ENCODE results near the gene RHOC. TPM values are rescaled to one million over a fixed set of nuclear protein-coding genes. Genes with fewer than 3 reads are reported as not detected.

Gene RHOC
- total and polyA plus RNA-seq, 2 experiments from 2014 or later, result 65.4 to 76.7 TPM

DNA sequence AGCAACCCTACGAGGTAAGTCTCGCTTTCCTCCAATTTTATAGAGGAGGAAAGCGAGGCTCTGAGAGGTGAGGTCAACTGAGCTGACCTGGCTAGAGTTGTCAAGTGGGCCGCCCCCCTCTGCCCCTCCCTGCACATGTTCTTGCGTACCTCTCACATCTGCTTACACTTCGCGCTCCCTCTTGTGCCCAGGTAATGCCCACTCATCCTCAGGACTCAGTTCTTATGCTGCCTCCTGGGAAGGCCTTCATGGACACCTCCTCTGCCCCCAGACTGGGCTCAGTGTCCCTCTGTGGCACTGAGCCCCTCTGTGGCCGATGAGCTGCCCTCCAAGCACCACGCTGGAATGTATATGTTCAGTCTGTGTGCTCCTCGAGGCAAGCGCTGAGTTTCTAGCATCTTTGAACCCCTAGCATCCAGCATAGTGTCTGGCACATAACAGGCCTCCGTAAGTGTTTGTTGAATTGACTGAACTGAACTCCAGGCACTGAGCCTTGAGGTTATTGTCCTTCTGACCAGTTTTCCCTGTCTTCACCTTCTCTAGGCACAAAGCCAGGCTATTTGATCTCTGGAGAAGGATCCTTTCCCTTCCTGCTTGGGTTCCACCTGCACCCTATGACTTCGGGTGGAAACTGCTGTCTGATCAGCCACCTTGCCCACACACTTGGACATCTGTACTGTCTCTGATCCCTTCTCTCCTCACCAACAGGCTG is 19.0 kb downstream of the RHOC start (continued):
- no peak for TF ChIP-seq POLR2AphosphoS5 (IDR thresholded peaks at IDR 0.05; ENCODE audit: low read depth)
- no peak for TF ChIP-seq EZH2phosphoT487 (IDR thresholded peaks at IDR 0.05; ENCODE audit: unreplicated experiment)
- TF ChIP-seq ZNF114 (CRISPR knock-in tag; IDR thresholded peaks at IDR 0.05), result no peak
- TF ChIP-seq ZNF331 (CRISPR knock-in tag; IDR thresholded peaks at IDR 0.05; ENCODE audit: low read depth), result no peak
- no peak for TF ChIP-seq EZH2 (IDR thresholded peaks at IDR 0.05; ENCODE audit: low read depth, unreplicated experiment)
- TF ChIP-seq, protein P1, sequence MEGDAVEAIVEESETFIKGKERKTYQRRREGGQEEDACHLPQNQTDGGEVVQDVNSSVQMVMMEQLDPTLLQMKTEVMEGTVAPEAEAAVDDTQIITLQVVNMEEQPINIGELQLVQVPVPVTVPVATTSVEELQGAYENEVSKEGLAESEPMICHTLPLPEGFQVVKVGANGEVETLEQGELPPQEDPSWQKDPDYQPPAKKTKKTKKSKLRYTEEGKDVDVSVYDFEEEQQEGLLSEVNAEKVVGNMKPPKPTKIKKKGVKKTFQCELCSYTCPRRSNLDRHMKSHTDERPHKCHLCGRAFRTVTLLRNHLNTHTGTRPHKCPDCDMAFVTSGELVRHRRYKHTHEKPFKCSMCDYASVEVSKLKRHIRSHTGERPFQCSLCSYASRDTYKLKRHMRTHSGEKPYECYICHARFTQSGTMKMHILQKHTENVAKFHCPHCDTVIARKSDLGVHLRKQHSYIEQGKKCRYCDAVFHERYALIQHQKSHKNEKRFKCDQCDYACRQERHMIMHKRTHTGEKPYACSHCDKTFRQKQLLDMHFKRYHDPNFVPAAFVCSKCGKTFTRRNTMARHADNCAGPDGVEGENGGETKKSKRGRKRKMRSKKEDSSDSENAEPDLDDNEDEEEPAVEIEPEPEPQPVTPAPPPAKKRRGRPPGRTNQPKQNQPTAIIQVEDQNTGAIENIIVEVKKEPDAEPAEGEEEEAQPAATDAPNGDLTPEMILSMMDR (conservative IDR thresholded peaks at IDR 0.05; ENCODE audit: low read depth in 2 of 2), result no peak

DNA sequence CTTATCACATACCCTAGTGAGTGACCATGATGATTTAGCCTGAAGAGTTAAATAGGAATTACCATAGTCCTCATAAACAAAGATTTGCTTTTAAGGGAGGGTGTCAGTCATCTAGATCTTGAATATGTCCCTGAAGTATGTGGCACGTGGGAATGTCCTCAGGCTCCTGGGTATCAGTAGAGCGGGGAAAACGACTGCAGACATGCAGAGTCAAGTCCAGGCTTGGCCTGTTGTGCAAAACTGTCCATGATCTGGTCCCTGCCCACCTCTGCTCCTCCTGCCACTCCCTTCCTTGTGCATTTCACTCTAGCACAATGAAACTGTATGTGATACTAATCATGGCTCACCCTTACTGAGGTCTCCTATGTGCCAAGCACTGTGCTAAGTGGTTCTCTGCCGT is 19.6 kb downstream of the RHOC start:
- no peaks in the 10 kb centered on the region; the same call in 1 of the 2 replicates for H3K36me3 ChIP-seq (ENCODE audit: insufficient read depth)
- no peaks in the 10 kb centered on the region for H3K27me3 ChIP-seq (ENCODE audit: insufficient read depth)
- H3K36me3 Mint-ChIP-seq (ENCODE audit: low read depth), result peaks cover 19% of the 10 kb centered on the region
- no peaks in the 10 kb centered on the region for H3K9me2 ChIP-seq (ENCODE audit: insufficient read depth)
- ATAC-seq (no peak), DNase-seq (ENCODE audit: low spot score) (no peak)
- peaks cover 26% of the 10 kb centered on the region for H3K4me1 Mint-ChIP-seq
- no peak overlapping the region for H3K27ac ChIP-seq (ENCODE audit: low read depth)
- TF ChIP-seq NANOG (IDR thresholded peaks at IDR 0.05; ENCODE audit: borderline replicate concordance) (no peak), EZH2 (IDR thresholded peaks at IDR 0.05; ENCODE audit: low read depth, unreplicated experiment) (no peak), STAT1 (IDR thresholded peaks at IDR 0.05; ENCODE audit: unreplicated experiment) (no peak), CREB1 (CRISPR knock-in tag; IDR thresholded peaks at IDR 0.05; ENCODE audit: low read depth) (no peak)
- TF ChIP-seq, protein P1 (conservative IDR thresholded peaks at IDR 0.05; ENCODE audit: low read depth in 2 of 2), result no peak
- H3K4me3 Mint-ChIP-seq, result no peak overlapping the region
- H3K4me2 ChIP-seq, result no peak overlapping the region
- peaks cover 2% of the 10 kb centered on the region for H3K27me3 Mint-ChIP-seq (ENCODE audit: insufficient read depth, low read depth, poor library complexity)
- no peak overlapping the region for H2AFZ ChIP-seq
- H3K79me2 ChIP-seq (replicated peaks; ENCODE audit: insufficient read depth), result peaks cover 9% of the 10 kb centered on the region
- H3K4me3 ChIP-seq, result no peak overlapping the region
- H3K27ac Mint-ChIP-seq, result no peak overlapping the region
- H3F3A ChIP-seq (replicated peaks; ENCODE audit: low read depth), result no peaks in the 10 kb centered on the region
- no peaks in the 10 kb centered on the region for H3K9me3 Mint-ChIP-seq
- peaks cover 5% of the 10 kb centered on the region; the same call in 1 of the 2 replicates for H4K20me1 ChIP-seq (replicated peaks; ENCODE audit: insufficient read depth)
- no peaks in the 10 kb centered on the region; the same call in none of the 2 replicates for H3K4me1 ChIP-seq (ENCODE audit: insufficient read depth)

All from GM23338 (cell line).